Uterus (tissue), 2 donors: ENCODE results near the gene STX1B.

ENCODE experiments used
- POLR2A ChIP-seq, 2 donors: fragments of 450-650 bp; IDR thresholded peaks; one replicate each; pipeline ENCODE4 v1.6.1; 2016; ENCODE audit warnings: antibody characterized with exemption in 2 of 2, mild to moderate bottlenecking in 1 of 2, moderate library complexity in 1 of 2
- TF ChIP-seq, protein P1 (sequence below), 4 experiments: fragments of 200-600 bp in 2 of 4; fragments of 450-650 bp in 2 of 4; sonication (generic) in 2 of 4; IDR thresholded peaks; one replicate each; pipeline ENCODE4 v1.5.1; 2016 to 2019; ENCODE audit warnings: antibody characterized with exemption in 4 of 4, mild to moderate bottlenecking in 2 of 4, moderate library complexity in 1 of 4

DNA sequence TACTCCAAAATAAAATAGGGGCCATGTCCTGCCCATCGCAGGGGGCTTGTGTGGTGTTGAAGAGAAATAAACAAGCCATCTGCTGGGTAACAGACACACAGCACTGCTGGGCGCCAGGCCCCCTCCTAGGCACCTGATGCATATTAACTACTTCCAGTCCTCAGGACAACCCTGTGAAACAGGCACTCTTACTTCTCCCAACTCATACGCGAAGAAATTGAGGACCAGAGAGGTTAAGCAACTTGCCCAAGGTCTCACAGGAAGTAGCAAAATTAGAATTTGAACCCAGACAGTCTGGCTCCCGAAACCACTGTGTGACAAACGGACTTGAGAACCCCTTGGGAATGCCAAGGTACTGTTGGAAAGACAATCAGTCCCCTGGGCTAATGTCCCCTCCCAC is 2.8 kb downstream of the STX1B start:
- TF ChIP-seq, protein P1, sequence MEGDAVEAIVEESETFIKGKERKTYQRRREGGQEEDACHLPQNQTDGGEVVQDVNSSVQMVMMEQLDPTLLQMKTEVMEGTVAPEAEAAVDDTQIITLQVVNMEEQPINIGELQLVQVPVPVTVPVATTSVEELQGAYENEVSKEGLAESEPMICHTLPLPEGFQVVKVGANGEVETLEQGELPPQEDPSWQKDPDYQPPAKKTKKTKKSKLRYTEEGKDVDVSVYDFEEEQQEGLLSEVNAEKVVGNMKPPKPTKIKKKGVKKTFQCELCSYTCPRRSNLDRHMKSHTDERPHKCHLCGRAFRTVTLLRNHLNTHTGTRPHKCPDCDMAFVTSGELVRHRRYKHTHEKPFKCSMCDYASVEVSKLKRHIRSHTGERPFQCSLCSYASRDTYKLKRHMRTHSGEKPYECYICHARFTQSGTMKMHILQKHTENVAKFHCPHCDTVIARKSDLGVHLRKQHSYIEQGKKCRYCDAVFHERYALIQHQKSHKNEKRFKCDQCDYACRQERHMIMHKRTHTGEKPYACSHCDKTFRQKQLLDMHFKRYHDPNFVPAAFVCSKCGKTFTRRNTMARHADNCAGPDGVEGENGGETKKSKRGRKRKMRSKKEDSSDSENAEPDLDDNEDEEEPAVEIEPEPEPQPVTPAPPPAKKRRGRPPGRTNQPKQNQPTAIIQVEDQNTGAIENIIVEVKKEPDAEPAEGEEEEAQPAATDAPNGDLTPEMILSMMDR (IDR thresholded peaks at IDR 0.05): no peak
- no peak for TF ChIP-seq POLR2A (IDR thresholded peaks at IDR 0.05)
